K562 (cell line): ENCODE results near the gene ACAD8.

Experiments used
- GMEB1 ChIP-seq: fragments of 250-450 bp; sonication (Bioruptor Pico); IDR thresholded peaks from 2 replicates; pipeline ENCODE4 v1.4.0; 2020; ENCODE audit warnings: mild to moderate bottlenecking
- JUN ChIP-seq, 2 experiments: sonication (generic) in 1 of 2; formaldehyde crosslinking in 1 of 2; IDR thresholded peaks; 2 replicates each; pipeline versions ENCODE4 v1.6.1 to v1.8.0; 2012 to 2022; ENCODE audit warnings: borderline replicate concordance in 2 of 2, mild to moderate bottlenecking in 2 of 2, improper control_type of control experiment in 1 of 2, low read depth in 1 of 2, low read length in 1 of 2, missing genetic modification reagents in 1 of 2
- NR2C2 ChIP-seq, 2 experiments: fragments of 200-800 bp in 1 of 2; sonication (Bioruptor generic) in 1 of 2; sonication (generic) in 1 of 2; formaldehyde crosslinking in 1 of 2; IDR thresholded peaks; 2 replicates each; pipeline versions ENCODE4 v1.6.1 to v1.8.0; 2016 to 2022; ENCODE audit warnings: mild to moderate bottlenecking in 1 of 2, missing compliant biosample characterization in 1 of 2, missing genetic modification characterization in 1 of 2, missing genetic modification reagents in 1 of 2
- SP1 ChIP-seq: sonication (generic); formaldehyde crosslinking; IDR thresholded peaks from 2 replicates; pipeline ENCODE4 v1.8.1; 2022; ENCODE audit warnings: mild to moderate bottlenecking, missing genetic modification reagents

DNA sequence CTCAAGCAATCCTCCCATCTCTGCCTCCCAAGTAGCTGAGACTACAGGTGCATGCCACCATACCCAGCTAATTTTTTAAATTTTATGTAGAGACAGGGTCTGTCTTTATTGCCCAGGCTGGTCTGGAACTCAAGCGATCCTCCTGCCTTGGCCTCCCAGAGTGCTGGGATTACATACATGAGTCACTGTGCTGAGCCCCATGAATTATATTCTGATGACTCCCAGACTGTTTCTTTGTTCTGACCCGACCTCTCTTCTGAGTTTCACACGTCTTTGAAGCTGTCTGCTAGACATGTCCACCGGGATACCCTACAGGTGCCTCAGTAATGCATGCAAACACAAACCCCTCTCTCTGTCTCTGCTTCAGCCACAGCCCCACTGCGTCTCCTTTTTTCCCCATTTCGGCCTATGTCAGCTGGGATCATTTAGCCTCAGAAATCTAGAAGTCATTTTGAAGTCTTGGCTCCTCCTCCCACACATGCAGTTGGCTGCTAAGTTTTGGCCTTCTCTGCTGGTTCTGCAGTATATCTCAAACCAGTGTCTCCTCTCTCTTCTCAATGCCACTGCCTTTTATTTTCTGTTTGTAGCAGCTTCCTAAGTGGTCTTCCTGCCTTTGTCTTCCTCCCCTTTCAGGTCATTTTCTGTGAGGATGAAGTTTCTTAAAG is 24.1 kb upstream of the ACAD8 start:
- TF ChIP-seq JUN (IDR thresholded peaks at IDR 0.05; ENCODE audit: borderline replicate concordance, low read depth, low read length) (no peak), JUN (CRISPR knock-in tag; IDR thresholded peaks at IDR 0.05; ENCODE audit: borderline replicate concordance) (no peak), NR2C2 (CRISPR knock-in tag; IDR thresholded peaks at IDR 0.05) (no peak), NR2C2 (tag; IDR thresholded peaks at IDR 0.05) (no peak), GMEB1 (CRISPR knock-in tag) (no peak), SP1 (CRISPR knock-in tag) (no peak)
